GM19328 (cell line): Measurements from ENCODE around the gene ALKBH5.

Experiments used
- ATAC-seq: cut with Tn5 transposase; IDR thresholded peaks from one replicate; pipeline ENCODE4 v1.9.1; 2021; ENCODE audit warnings: mild to moderate bottlenecking, moderate library complexity; ENCODE audit not compliant: unreplicated experiment

The ALKBH5 gene

DNA sequence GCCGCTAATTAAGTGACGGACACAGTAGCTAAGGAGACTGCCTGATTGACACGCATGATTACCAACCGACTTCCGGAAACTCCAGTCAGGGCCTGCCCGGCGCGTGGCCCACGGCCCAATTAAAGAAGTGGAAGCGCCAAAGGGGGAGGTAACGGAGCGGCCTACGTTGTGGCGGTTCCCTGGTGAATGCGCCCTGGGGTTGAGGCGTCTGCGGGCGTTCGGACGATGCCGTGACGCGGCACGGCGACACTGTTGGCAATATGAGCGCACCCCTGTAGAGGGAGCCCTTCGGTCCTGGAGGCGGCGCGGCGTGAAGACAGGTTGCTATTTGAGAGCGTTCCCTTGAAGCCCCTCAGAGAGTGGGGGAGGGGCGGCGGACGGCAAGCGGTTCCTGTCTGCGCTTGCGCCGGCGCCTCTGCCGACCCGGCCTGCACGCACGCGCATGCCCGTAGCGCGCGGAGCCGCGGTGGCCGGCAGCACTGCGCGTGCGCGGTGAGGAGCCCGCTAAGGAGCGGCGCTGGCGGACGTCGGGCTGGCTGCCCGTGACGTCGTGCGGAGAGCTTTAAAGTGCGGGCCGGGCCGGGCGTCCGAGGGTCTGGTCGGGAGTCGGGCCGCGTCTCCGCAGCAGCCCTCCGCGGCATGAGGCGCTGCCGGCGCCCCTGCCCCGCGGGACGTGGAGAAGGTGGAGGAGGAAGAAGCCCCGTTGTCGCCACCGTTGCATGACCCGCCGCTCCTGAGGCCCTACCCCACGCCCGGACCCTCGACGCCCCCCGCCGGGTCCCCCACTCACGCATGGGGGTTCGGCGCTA is at the start of gene ALKBH5:
Gene ALKBH5 (plus strand): TSS at position 495 of the 809 bp plus-strand sequence. CDS start 416 bp downstream, outside the sequence.
- ATAC-seq = peak; percentile 73

DNA sequence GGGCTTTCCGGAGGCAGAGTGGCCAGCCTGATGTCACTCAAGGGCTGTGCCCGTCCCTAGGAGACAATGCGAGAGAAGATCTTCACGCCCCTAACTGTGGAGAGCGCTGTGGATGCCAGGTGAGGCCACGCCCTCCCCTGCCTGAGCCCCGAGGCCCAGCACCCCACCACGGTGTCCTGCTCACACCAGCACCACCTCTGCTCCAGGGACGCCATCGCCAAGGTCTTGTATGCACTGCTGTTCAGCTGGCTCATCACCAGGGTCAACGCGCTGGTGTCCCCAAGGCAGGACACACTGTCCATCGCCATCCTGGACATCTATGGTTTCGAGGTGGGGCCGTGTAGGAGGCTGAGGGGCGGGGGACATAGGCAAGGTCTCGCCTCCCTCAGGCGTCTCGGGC is 47.3 kb upstream of the ALKBH5 start:
- no peak for ATAC-seq

DNA sequence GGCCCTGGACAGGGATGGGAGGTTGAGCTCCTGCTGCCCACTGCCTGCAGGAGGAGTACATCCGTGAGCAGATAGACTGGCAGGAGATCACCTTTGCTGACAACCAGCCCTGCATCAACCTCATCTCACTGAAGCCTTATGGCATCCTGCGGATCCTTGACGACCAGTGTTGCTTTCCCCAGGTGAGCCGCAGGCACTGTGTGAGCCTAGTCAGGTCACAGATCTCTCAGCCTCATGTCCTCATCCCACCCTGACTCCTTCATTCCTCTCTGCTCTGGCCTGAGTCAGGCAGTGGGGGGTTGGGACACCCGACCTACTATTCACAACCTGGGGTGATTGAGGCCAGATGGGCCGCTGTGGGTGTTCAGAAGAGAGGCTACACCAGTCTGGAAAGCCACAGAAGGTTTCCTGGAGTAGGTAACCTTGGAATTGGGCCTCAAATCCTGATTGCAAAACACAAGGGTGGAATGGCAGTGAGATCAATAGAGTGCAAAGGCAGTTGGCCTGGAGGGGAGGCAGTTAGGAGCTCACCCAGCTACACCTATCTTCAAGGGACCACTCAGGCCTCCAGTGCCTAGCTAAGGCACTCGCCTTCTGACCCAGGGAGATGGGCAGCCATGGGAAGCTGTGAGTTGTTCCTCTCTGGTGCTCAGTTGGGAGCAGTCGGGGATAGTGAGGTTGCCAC is 45.4 kb upstream of the ALKBH5 start:
- no peak for ATAC-seq

DNA sequence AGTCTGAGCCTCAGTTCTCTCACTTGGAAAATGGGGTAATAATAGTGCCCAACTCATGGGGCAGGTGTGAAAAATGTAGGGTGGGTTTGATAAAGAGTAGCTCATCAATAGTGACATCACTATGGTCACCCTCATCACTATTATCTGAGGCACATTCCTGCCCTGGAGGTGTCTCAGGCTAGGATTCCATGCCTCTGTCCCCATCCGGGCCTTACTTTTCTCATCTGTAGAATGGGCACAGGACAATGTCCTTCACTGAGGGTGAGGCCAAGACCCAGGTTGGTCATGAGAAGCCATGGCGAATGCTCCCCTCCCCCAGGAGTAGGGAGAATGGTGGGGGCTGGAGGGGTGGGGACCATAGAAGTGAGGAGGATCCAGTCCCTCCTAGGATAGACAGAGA is 44.5 kb upstream of the ALKBH5 start:
- ATAC-seq = no peak

DNA sequence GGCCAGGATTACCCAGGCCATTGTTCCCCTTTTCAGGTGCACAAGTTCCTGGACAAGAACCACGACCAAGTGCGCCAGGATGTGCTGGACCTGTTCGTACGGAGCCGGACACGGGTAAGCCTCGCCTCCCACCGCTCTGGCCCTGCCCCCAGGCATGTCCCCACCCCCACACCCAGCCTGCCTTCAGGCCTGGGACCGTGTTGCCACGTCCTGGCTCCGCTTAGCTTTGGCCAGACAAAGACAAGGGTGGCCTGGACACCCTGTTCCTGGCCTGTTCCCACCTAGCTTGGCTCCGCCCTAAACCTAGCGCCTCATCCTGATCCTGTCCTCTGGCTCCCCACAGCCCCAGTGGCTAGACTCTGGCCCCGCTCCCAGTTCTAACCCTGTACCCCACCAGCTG is 44.1 kb upstream of the ALKBH5 start:
- ATAC-seq = no peak

DNA sequence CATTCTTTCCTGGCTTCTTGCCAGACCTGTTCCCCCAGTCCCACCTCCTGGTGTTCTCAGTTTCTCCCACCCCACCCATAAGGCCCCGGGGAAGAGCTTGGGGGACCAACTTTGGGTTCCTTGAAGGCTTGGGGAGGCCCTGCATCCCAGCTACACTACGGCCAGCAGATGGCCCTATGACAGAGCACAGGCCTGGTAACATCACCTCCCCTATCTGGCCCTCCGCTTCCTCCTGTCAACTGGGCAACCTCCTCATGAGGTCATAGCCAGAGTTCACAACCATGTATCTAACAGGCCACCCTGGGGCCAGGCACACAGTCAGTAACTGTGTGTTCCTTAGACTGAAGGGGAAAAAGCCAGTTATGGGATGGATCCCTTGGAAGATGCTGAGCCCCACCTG is 43.7 kb upstream of the ALKBH5 start:
- no peak for ATAC-seq

DNA sequence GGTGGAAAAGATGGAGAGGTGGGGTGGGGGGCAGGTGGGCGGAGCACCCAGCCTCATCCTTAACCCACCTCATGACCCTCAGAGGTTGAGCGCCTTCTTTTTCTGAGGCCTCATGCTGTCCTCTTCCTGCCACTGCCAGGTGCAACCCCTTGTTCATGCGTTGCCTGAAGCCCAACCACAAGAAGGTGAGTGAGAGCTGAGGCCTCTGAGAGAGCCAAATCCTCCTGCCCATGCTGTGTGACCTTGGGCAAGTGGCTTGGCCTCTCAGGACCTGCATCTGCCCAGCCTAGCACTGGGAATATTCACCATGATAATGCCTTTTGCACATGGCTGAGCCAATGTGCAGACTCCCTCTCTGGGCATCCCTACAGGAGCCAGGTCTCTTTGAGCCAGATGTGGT is 43.0 kb upstream of the ALKBH5 start:
- no peak for ATAC-seq

DNA sequence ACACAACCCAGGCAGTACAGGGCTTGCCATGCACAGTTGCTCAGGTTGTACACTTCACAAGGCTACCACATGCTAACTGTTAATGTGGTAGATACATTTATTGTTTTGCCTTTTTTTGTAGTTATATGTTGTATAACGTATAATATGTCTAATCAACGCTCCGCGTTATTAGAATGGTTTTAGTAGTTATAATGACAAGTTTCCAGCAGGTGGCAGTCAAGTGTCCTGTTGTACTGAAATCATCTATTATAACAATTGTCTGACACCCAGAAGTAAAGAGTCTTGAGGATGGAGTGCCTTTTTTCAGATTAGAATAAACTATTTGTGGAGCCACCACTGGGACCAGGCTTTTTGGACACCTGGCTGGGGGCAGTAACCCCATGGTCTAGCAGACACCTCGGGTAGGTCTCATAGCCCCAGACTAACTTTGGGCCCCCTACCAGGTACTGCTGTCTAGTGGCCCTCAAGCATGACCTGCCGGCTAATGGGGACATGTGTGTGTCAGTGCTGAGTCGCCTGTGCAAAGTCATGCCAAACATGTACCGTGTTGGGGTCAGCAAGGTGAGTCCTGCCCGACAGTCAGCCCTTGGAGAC is 42.3 kb upstream of the ALKBH5 start:
- ATAC-seq = no peak

DNA sequence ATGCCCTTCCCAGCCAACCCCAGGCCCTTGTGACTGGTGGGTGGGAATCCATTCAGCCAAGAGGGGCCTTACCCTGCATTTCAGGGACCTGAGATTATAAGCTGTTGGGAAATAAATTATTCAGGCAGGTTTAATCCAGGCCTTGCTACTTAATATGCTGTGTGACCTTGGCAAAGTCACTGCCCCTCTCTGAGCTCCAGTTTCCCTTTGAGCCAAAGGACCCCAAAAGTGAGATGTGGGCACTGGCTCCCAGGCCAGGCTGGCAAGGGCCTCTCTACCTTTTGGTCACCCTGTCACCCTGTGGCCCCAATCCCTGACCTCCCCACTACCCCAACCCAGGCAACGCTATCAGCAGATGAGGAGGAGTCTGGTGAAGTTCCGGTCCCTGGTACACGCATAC is 41.2 kb upstream of the ALKBH5 start:
- no peak for ATAC-seq

DNA sequence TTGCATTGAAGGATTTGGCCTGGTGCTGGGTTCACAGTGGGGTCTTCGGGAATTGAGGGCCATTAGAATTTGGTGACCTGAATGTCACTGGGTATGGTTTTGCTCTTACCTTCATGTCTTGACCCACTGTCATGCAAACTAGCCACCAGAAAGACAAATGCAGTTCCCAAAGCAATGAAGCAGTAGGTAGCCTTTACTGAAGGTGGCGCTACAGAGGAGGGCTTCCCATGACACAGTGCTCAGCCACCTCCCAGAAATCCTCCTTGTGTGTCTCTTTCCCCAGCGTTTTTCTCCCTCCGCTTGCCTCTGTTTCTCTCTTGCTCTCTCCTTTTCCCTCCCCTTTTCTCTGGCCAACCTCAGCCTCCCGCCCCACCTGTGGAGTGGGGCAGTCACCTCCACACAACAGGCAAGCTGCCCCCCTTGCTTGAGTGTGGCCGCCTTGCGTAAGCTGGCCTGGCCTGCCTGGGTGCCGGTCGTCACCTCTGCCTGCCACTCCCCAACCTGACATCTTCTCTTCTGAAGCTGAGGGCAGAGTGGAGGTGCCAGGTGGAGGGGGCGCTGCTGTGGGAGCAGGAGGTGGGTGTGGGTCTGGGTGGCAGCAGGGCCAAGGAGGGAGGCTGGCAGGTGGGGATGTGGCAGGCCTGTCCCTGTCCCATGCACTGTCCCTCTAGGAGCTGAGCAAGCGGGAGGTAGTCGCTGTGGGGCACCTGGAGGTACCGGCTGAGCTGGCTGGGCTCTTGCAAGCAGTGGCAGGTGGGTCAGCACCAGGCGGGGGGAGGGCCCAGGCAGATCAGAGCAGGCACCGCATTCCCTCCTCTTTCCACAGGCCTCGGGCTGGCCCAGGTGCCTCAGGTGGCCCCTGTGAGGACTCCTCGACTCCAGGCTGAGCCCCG is 40.3 kb upstream of the ALKBH5 start:
- ATAC-seq = no peak

DNA sequence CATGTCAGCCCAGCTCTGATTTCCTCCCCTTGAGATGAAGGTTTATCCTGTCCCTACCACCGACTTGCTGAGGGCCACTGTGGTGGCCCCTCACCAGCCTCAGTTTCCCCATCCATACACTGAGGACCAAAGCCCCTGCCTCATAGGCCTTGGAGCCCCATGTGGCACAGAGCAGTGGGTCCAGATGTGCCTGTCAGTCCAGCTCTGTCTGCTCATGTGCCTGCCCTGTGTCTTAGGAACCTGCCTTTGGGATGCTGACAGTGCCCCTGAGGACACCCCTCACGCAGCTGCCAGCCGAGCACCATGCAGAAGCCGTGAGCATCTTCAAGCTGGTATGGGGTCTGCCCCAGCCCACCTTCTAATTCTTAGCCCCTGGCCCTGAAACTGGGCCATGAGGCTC is 39.4 kb upstream of the ALKBH5 start:
- ATAC-seq = no peak

DNA sequence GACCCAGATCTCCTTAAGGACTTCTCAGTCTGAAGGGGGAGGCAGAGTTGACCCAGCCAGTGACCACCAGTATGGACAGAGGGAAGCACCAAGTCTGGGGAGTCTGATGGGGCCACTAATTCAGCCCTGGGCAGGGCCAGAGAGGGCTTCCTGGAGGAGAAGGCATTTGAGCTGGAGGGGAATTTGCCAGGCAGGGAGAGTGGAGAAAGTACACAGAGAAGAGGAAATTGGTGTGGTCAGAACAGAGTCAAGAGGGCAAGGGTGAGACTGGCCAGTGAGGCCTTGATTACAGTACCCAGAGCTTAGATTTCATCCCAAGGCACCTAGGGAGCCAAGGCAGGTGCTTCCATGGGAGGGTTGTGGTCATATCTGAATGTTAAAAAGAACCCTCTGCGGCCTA is 38.8 kb upstream of the ALKBH5 start:
- ATAC-seq = no peak

DNA sequence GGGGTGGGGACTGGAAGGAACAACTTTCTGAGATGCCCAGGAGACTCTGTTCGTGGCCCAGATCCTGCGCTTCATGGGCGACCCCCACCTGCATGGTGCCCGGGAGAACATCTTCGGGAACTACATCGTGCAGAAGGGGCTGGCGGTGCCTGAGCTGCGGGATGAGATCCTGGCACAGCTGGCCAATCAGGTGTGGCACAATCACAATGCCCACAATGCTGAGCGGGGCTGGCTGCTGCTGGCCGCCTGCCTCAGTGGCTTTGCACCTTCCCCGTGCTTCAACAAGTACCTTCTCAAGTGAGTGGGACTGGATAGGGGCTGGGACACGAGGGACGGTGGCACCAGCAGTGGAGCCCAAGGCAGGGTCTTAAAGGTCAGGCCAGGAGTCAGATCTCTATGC is 37.8 kb upstream of the ALKBH5 start:
- no peak for ATAC-seq

DNA sequence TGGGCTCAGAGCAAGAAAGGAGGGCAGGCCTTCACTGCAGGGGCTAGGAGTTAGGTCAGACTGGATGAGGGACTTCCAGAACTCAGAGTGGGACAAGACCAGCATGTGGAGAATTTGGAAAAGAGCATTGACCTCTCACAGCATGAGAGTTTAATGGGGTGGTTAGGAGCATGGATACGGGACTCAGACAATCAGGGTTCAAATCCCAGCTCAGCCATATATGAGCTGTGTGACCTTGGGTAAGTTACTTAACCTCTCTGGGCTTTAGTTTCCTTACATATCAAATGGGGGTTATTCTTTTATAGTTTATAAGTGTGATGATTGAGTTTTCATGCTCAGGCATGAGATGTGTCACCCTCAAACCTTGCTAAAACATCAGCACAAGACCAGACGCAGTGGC is 37.4 kb upstream of the ALKBH5 start:
- ATAC-seq = no peak

DNA sequence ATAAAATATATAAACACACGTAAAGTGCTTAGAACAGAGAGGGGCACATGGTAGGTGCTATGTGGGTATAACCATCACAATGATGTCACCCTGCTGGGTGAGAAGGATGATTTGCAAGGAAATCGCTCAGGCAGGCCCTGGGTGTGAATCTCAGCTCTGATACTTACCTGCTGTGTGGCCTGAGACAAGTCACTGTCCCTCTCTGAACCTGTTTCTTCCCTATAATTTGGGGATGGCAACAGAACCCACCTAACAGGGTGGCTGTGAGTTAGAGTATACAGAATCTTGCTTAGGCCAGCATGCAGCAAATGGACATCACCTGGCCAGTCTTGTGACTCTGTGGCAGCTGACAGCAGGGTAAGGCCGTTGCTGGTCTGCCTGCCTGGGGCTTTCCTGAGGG is 36.6 kb upstream of the ALKBH5 start:
- ATAC-seq = no peak

DNA sequence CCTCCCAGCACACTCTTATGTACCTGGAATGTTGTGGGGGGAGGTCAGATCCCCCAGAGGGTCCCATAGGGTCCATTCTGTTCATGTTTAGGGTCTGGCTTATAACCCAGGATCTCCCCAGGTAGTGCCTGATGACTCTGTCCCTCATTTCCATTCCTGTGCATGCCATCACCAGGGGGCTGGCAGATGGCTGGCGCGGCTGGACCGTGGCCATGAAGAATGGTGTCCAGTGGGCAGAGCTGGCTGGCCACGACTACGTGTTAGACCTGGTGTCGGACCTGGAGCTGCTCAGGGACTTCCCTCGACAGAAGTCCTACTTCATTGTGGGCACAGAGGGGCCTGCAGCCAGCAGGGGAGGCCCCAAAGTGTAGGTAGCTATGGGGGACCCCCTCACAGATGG is 35.0 kb upstream of the ALKBH5 start:
- ATAC-seq = no peak

DNA sequence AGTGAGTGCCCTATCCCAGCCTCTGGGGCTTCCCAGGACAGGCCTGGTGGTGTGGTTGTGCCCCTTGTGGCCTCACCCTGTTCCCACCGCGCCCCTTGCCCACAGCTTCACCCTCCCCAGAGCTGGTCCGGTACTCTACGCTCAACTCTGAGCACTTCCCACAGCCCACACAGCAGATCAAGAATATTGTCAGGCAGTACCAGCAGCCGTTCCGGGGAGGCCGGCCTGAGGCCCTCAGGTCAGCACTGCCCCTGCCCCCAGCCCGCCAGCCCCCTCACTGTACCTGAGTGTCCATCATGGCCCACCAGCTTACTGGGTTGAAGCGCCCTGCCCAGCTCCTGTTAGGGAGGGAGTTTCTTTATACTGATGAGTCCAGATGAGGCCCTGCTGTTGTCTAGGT is 32.3 kb upstream of the ALKBH5 start:
- no peak for ATAC-seq

DNA sequence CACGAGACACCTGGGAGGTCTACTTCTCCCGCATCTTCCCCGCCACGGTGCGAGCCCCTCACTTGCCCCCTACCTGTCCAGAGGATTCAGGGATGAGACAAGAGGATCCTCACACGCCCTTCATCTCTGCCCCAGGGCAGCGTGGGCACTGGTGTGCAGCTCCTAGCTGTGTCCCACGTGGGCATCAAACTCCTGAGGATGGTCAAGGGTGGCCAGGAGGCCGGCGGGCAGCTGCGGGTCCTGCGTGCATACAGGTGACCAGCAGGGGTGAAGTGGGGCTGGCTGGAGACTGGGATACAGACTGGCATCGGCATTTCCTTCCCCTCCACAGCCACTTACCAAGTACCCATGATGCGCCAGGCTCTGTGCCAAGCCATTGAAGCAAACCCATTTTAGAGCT is 28.4 kb upstream of the ALKBH5 start:
- ATAC-seq = no peak

DNA sequence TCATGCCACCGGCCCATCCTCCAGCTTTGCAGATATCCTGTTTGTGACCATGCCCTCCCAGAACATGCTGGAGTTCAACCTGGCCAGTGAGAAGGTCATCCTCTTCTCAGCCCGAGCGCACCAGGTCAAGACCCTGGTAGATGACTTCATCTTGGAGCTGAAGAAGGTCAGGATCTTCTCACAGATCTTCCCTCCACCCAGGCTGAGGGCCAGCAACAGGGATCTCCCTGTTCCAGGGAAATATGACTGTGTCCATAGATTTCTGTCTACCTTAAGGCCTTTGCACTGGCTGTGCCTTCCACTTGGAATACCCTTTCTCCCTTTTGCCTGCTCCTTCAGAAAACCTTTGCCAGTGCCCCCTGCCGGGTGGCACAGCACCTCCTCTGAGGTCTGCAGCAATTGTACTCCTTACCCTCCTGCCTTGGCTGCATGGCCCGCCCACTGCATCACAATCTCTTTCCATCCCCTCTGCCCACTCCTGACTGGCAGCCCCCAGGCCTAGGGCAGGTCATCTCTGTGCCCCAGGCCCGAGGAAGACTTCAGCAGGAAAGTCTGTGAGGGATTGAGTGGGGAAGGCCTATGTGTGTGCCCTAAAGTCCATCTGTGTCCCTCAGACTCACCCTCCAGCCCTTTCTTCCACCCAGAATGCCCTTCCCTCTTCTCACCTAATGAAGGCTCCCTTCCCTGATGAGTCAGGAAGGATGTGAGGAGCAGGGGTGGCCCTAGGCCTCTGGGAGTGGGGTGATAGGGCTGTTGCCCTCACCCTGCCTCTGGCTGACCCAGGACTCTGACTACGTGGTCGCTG is 27.3 kb upstream of the ALKBH5 start:
- ATAC-seq = no peak

DNA sequence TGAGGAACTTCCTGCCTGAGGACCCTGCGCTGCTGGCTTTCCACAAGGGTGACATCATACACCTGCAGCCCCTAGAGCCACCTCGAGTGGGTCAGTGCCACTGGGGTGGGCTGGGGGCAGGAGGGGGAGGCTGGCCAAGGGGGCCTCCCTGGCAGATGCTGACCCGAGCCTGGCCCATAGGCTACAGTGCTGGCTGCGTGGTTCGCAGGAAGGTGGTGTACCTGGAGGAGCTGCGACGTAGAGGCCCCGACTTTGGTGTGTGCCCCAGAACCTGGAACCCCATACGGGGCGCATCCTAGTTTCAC is 26.7 kb upstream of the ALKBH5 start:
- no peak for ATAC-seq
